Hippocampal formation (tissue), 2 donors: ENCODE data around the gene C12orf57.

ENCODE experiments used
- DNase-seq, 2 donors: peaks; one replicate each; lab custom pipeline; 2025; lab: John Stamatoyannopoulos, UW

C12orf57 gene

GRCh38 chr12:6953442-6954315 lies 9.9 kb downstream of the C12orf57 start:
- peak in 1 of 2 donors; percentile 47 for DNase-seq

- DNase-seq = no peak
These were observed 10.7 kb downstream of the C12orf57 start for GRCh38 chr12:6954316-6955107.

GRCh38 chr12:6955108-6956020 lies 11.5 kb downstream of the C12orf57 start:
- DNase-seq = no peak

- no peak for DNase-seq
These were observed 12.4 kb downstream of the C12orf57 start for GRCh38 chr12:6956021-6956727.

- DNase-seq = no peak
These were observed 13.4 kb downstream of the C12orf57 start for GRCh38 chr12:6957151-6957701.

- no peak for DNase-seq
These were observed 14.2 kb downstream of the C12orf57 start for GRCh38 chr12:6957741-6958608.

DNA sequence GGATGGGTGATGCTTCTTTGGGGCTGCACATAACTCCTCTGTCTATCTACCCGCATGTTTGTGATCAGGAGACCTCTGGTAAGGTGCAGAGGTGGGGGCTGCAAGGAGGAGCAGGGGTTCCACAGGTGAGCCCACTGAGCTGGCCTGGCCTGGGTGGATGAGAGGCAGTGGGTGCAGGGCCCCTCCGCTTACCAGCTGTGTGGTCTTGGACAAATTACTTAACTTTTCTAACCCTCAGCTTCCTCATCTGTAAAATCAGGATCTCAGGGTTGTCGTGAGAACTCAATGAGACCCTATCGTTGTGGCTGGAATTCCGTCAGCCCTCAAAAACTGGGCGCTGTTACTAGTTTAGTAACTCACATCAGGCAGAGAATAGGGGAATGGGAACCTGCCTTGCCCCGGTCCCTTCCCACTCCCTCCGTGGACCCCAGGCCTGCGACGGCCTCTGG lies 14.8 kb downstream of the C12orf57 start:
- DNase-seq = no peak

DNA sequence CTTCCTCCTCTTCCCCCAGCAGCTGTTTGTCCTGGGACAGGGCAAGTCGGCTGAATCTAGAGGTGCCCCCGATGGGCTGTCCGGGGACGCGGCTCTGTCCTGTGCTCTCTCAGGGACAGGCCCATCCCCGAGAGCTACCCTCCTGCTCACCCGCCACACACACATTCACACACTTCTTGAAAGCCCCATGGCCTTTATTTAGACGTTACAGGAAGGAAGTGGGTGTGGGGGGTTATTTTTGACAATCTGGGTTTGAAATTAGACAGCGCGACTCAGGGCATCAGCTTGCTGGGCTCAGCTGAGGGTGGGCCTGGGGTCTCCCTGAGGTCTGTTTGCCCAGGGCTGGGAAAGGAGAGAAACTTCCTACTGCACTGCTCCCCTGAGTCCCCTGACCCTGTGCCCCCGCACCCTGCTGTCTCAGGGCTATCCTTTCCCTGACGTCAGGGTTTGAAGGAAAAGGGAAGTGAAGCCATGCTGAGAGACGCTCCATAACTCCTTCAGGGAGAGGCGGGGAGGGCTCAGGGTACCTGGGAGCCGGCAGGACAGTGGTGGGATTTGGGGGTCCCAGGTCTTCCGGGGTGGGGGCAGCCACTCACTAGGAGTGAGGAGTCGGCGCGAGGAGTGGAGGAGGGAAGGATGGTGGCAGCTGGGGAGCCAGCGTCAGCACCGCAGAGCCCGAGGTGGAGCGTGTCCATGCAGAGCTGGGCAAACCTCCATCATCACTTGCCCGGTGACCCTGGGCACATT lies 15.4 kb downstream of the C12orf57 start:
- no peak for DNase-seq

GRCh38 chr12:6959805-6960592 lies 16.2 kb downstream of the C12orf57 start:
- no peak for DNase-seq

- no peak for DNase-seq
These were observed 16.9 kb downstream of the C12orf57 start for GRCh38 chr12:6960593-6961277.

DNA sequence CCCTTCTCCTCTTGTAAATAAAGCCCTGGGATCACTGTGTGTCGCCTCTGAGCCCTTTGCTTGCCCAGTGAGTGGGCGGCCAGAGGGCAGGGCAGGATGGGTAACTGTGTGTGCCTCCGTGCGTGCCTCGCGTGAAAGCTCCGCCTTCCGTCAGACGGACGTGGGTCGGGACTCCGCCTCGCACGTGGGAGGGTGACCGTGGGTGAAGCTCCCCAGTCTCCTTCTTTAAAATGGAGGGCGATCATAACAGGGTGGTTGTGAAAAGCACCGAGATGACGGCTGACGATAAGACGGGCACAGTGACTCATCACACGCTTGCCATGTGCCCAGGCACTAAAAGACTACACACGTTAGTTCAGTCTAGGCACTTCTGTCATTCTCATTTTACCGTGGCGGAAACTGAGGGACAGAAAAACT lies 17.5 kb downstream of the C12orf57 start:
- DNase-seq = no peak

DNA sequence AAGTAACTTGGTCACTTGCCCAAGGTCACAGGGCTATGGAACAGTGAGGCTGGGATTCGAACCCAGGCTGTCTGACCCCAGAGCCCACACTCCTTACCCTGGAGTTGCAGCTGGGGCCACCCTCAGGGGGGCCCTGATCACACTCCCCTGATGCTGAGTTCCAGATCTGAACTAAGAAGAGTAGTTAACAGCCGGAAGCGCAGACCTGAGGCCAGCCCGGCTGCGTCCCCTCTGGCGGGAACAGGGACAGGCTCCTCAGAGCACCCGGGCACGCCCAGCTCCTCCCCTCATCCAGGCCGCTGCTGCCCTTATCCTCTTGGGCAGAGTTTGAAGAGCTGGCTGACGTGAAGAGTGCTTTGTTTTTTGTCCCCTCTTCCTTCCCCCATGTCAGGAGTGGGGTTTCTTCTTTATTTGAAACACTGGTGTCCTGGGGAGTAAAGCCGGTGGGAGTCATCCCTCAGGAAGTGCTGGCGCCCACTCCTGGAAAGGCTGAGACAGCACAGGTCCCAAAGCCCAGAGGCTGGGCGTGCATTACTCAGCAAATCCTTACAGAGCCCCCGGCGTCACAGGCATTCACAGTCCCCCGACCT lies 18.0 kb downstream of the C12orf57 start:
- no peak for DNase-seq

DNA sequence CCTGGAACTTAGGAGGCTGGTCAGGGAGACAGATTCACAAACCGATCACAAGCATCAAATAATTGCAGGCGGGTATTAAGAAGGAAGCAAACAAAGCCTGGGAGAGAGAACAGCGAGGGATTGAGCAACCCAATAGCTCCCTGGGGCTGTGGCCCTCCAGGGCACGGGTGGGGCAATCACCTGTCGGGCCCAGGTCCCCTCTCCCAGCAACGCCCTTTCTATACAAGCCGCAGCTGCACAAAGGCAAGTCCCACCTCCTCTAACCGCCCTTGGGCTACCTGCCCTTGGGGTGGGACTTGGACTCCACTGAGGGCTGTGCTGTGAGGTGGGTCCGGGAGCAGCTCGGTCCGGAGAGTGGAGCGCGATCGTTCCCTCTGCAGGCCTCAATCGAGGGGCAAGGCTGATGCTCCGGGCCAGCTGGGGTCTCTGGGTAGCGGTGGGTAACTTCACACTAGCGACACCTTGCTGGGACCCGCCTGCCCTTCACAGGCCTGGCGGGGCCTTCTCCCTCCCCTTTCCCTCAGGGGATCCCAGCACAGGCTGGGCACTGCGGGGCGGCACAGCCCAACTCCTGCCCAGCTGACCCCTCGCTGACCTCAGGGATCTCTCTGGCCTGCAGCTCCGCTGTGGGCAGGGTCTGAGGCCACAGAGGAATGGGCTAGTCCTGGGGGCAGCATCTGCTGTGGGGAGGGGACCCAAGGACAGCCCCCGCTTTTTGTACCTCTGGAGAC lies 18.6 kb downstream of the C12orf57 start:
- DNase-seq = no peak

GRCh38 chr12:6963016-6963731 lies 19.4 kb downstream of the C12orf57 start:
- no peak for DNase-seq

DNA sequence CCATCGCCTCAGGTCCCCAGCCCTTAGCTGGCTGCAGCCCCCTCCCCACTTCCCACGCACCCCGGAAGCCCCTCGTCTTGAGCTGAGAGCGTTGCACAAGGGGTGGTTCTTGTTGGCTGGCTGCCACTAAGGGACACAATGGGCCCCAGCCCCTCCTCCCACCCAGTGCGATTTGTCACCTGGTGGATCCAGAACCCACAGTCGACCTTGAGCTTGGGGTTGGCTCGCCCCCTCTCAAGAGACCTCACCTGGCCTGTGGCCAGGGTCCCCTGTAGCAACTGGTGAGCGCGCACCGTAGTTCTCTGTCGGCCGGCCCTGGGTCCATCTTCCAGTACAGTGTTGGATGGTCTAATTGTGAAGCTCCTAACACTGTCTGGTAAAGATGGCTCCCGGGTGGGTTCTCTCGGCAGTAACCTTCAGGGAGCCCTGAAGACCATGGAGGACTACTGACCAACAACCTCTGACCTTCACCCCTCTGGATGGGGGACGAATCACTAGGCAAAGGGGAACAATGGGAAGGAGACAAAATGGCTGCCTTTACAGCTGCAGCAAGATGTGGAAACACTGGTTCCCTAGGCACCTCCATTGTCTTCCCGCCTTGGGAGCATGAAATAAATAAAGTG lies 20.1 kb downstream of the C12orf57 start:
- DNase-seq = no peak
